HEK293 (cell line): Measurements from ENCODE around the gene EHD1.

Experiments used
- CTCF ChIA-PET: fragments of 350-600 bp; formaldehyde crosslinking; extraction: SDS; loops from one replicate; lab custom pipeline; 2021; ENCODE audit warnings: antibody characterized with exemption; lab: Yijun Ruan, JAX
- POLR2A ChIA-PET: fragments of 300-600 bp; formaldehyde crosslinking; extraction: SDS; loops from one replicate; lab custom pipeline; 2020; ENCODE audit warnings: antibody characterized with exemption, inconsistent platforms; lab: Yijun Ruan, JAX
- H3K27ac ChIP-seq: fragments of 200-500 bp; sonication (Bioruptor generic); 2 replicates; pipeline ENCODE4 v1.5.1; 2014; ENCODE audit warnings: low read depth, low read length, control low read depth, inconsistent platforms; ENCODE audit errors: extremely low read depth
- H3K36me3 ChIP-seq, 2 experiments: fragments of 200-500 bp in 1 of 2; sonication (Bioruptor generic) in 1 of 2; 1 replicate in 1 of 2; 2 replicates in 1 of 2; pipeline ENCODE4 v1.5.1; 2014 to 2017; ENCODE audit warnings: inconsistent platforms in 2 of 2, low read length in 2 of 2; ENCODE audit not compliant: control insufficient read depth in 2 of 2, insufficient read depth in 1 of 2
- H3K4me1 ChIP-seq: fragments of 200-500 bp; sonication (Bioruptor generic); 2 replicates; pipeline ENCODE4 v1.5.1; 2014; ENCODE audit warnings: mild to moderate bottlenecking, low read length, inconsistent platforms; ENCODE audit not compliant: control insufficient read depth, insufficient read depth
- H3K4me3 ChIP-seq: 2 replicates; pipeline ENCODE4 v1.5.1; 2011; ENCODE audit warnings: low read depth, mild to moderate bottlenecking, control low read depth, low read length, moderate library complexity
- H3K9me3 ChIP-seq: fragments of 200-500 bp; sonication (Bioruptor generic); 2 replicates; pipeline ENCODE4 v1.5.1; 2014; ENCODE audit warnings: low read depth, low read length, inconsistent platforms; ENCODE audit not compliant: control insufficient read depth, insufficient read depth
- KLF16 ChIP-seq: fragments of 450-650 bp; formaldehyde crosslinking; IDR thresholded peaks from 2 replicates; pipeline ENCODE4 v1.5.1; 2017; ENCODE audit warnings: missing biosample characterization, missing genetic modification characterization
- KLF8 ChIP-seq: fragments of 450-650 bp; formaldehyde crosslinking; IDR thresholded peaks from 2 replicates; pipeline ENCODE4 v1.5.1; 2016; ENCODE audit warnings: missing biosample characterization, missing genetic modification characterization
- SP2 ChIP-seq: fragments of 450-650 bp; formaldehyde crosslinking; IDR thresholded peaks from 2 replicates; pipeline ENCODE4 v1.5.1; 2016; ENCODE audit warnings: missing biosample characterization, missing genetic modification characterization
- ZEB2 ChIP-seq: fragments of 450-650 bp; formaldehyde crosslinking; IDR thresholded peaks from 2 replicates; pipeline ENCODE4 v1.5.1; 2016; ENCODE audit warnings: missing biosample characterization, missing genetic modification characterization
- ZFHX2 ChIP-seq: fragments of 450-650 bp; formaldehyde crosslinking; conservative IDR thresholded peaks from 2 replicates; pipeline ENCODE4 v1.5.1; 2016; ENCODE audit warnings: missing biosample characterization, missing genetic modification characterization
- ZNF394 ChIP-seq: fragments of 450-650 bp; formaldehyde crosslinking; IDR thresholded peaks from 2 replicates; pipeline ENCODE4 v1.5.1; 2016; ENCODE audit warnings: missing biosample characterization, missing genetic modification characterization, mild to moderate bottlenecking, moderate library complexity, borderline replicate concordance
- ZNF501 ChIP-seq: fragments of 450-650 bp; formaldehyde crosslinking; IDR thresholded peaks from 2 replicates; pipeline ENCODE4 v1.5.1; 2016; ENCODE audit warnings: missing biosample characterization, missing genetic modification characterization
- ZNF510 ChIP-seq: fragments of 450-650 bp; formaldehyde crosslinking; IDR thresholded peaks from 2 replicates; pipeline ENCODE4 v1.5.1; 2018; ENCODE audit warnings: mild to moderate bottlenecking, missing genetic modification characterization, missing biosample characterization; ENCODE audit not compliant: insufficient replicate concordance
- ZNF558 ChIP-seq: fragments of 450-650 bp; formaldehyde crosslinking; IDR thresholded peaks from 2 replicates; pipeline ENCODE4 v1.5.1; 2016; ENCODE audit warnings: missing biosample characterization, missing genetic modification characterization
- ZNF623 ChIP-seq: fragments of 450-650 bp; formaldehyde crosslinking; IDR thresholded peaks from 2 replicates; pipeline ENCODE4 v1.5.1; 2016; ENCODE audit warnings: missing biosample characterization, missing genetic modification characterization
- ZNF747 ChIP-seq: fragments of 450-650 bp; formaldehyde crosslinking; IDR thresholded peaks from 2 replicates; pipeline ENCODE4 v1.5.1; 2016; ENCODE audit warnings: missing biosample characterization, missing genetic modification characterization
- ZNF76 ChIP-seq: fragments of 450-650 bp; formaldehyde crosslinking; IDR thresholded peaks from 2 replicates; pipeline ENCODE4; 2016; ENCODE audit warnings: low read depth, missing biosample characterization, missing genetic modification characterization, borderline replicate concordance
- TF ChIP-seq, protein P1 (sequence below): fragments of 450-650 bp; formaldehyde crosslinking; IDR thresholded peaks from 2 replicates; pipeline ENCODE4 v1.5.1; 2016; ENCODE audit warnings: missing biosample characterization, missing genetic modification characterization
- TF ChIP-seq, protein P2 (sequence below): fragments of 450-650 bp; formaldehyde crosslinking; IDR thresholded peaks from 2 replicates; pipeline ENCODE4 v1.5.1; 2016; ENCODE audit warnings: missing biosample characterization, missing genetic modification characterization
- TF ChIP-seq, protein P3 (sequence below): fragments of 450-650 bp; IDR thresholded peaks from 2 replicates; pipeline ENCODE4 v1.5.1; 2018; ENCODE audit warnings: missing biosample characterization, mild to moderate bottlenecking, missing genetic modification characterization
- TF ChIP-seq, protein P4 (sequence below): fragments of 450-650 bp; formaldehyde crosslinking; IDR thresholded peaks from 2 replicates; pipeline ENCODE4 v1.5.1; 2016; ENCODE audit warnings: missing biosample characterization, missing genetic modification characterization
- TF ChIP-seq, protein P5 (sequence below): fragments of 450-650 bp; formaldehyde crosslinking; IDR thresholded peaks from 2 replicates; pipeline ENCODE4 v1.5.1; 2017; ENCODE audit warnings: missing biosample characterization, missing genetic modification characterization
- TF ChIP-seq, protein P6 (sequence below): fragments of 450-650 bp; formaldehyde crosslinking; IDR thresholded peaks from 2 replicates; pipeline ENCODE4 v1.5.1; 2016; ENCODE audit warnings: missing biosample characterization, missing genetic modification characterization
- TF ChIP-seq, protein P7 (sequence below): fragments of 450-650 bp; formaldehyde crosslinking; IDR thresholded peaks from 2 replicates; pipeline ENCODE4 v1.5.1; 2016; ENCODE audit warnings: missing biosample characterization, missing genetic modification characterization
- TF ChIP-seq, protein P8 (sequence below): fragments of 450-650 bp; formaldehyde crosslinking; optimal IDR thresholded peaks from 2 replicates; pipeline ENCODE3; 2016; ENCODE audit warnings: missing biosample characterization, mild to moderate bottlenecking, missing genetic modification characterization

Gene EHD1

DNA sequence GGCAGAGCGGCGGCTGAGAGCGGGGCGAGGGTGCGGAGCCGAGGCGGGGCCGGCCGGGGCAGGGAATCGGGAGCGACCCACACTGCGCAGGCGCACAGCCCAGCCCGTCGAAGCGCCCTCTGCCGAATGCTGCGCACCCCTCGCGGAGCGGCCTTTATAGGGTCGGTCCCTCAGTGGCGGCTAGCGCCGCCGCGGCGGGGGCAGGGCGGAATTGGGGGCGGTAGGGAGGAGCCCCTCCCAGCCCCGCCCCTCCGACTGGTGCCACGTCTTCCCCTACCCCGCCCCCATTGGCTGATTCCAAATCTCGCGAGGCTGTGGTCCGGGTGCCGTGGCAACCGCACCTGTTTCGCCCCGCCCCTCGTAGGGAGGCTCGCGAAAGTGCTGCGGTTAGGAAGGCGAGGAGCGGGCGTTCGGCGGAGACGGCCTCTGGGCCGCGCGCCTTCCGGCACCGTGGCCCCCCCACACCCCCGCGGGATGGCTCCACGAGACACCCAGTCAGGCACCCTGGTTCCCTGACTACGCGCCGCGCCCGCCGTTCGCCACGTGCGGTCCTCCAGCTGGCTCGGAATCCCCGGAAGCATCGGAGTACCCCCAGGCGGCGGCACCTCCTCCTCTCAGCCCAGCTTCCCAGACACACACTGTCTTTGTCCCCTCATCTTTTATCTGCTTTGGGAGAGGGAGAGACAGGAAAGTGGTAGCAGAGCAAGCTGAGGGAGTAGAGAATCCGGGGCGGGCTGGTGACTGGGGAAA lies at the start of gene EHD1:
TSS of gene EHD1 (minus strand) at position 128 of the 750 bp plus-strand sequence. CDS start 157 bp downstream, outside the sequence.
- Histone ChIP-seq H3K4me1 (no peaks in the 10 kb centered on the region), H3K9me3 (no peaks in the 10 kb centered on the region), H3K4me3 (peak within 1 kb of the TSS; percentile 85), H3K27ac (peak within 1 kb of the TSS; percentile 64; the same call in 1 of the 2 replicates), H3K36me3 (peaks cover 0 to 9% of the 10 kb centered on the region in 2 experiments; a peak in 1 of 3 replicates)
- ChIA-PET CTCF (interaction anchor here (0.6 to 4.6 kb wide), 10 partner anchors 10 to 482 kb away, joined by 3 to 27 read pairs (median 6); no protein-coding TSS in a partner anchor), POLR2A (interaction anchor here (0.6 to 2.8 kb wide), 12 partner anchors 10 to 1009 kb away, joined by 3 to 23 read pairs (median 4); partner anchors contain the start of genes FIBP, MEN1 and SF1)
- TF ChIP-seq, protein P1, sequence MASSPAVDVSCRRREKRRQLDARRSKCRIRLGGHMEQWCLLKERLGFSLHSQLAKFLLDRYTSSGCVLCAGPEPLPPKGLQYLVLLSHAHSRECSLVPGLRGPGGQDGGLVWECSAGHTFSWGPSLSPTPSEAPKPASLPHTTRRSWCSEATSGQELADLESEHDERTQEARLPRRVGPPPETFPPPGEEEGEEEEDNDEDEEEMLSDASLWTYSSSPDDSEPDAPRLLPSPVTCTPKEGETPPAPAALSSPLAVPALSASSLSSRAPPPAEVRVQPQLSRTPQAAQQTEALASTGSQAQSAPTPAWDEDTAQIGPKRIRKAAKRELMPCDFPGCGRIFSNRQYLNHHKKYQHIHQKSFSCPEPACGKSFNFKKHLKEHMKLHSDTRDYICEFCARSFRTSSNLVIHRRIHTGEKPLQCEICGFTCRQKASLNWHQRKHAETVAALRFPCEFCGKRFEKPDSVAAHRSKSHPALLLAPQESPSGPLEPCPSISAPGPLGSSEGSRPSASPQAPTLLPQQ (tag by site-specific recombination): peak; percentile 22; the same call in 1 of the 2 replicates
- TF ChIP-seq ZNF394 (0 out of 2 replicates have a peak, but pooled peaks have one; percentile 1), KLF8 (tag by site-specific recombination) (peak; percentile 95), SP2 (peak; percentile 93), ZNF501 (tag by site-specific recombination) (no peak), ZFHX2 (tag by site-specific recombination) (no peak; the same call in 1 of the 2 replicates), ZNF623 (tag by site-specific recombination) (no peak), ZNF558 (no peak), ZNF76 (tag by site-specific recombination) (no peak), KLF16 (tag by site-specific recombination) (peak; percentile 71), ZNF510 (tag by site-specific recombination) (no peak), ZNF747 (tag by site-specific recombination) (no peak), ZEB2 (peak; percentile 71)
- TF ChIP-seq, protein P2, sequence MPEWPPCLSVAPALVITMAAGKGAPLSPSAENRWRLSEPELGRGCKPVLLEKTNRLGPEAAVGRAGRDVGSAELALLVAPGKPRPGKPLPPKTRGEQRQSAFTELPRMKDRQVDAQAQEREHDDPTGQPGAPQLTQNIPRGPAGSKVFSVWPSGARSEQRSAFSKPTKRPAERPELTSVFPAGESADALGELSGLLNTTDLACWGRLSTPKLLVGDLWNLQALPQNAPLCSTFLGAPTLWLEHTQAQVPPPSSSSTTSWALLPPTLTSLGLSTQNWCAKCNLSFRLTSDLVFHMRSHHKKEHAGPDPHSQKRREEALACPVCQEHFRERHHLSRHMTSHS (tag by site-specific recombination): no peak
- TF ChIP-seq, protein P3, sequence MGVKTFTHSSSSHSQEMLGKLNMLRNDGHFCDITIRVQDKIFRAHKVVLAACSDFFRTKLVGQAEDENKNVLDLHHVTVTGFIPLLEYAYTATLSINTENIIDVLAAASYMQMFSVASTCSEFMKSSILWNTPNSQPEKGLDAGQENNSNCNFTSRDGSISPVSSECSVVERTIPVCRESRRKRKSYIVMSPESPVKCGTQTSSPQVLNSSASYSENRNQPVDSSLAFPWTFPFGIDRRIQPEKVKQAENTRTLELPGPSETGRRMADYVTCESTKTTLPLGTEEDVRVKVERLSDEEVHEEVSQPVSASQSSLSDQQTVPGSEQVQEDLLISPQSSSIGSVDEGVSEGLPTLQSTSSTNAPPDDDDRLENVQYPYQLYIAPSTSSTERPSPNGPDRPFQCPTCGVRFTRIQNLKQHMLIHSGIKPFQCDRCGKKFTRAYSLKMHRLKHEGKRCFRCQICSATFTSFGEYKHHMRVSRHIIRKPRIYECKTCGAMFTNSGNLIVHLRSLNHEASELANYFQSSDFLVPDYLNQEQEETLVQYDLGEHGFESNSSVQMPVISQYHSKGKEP (tag by site-specific recombination): no peak
- TF ChIP-seq, protein P4, sequence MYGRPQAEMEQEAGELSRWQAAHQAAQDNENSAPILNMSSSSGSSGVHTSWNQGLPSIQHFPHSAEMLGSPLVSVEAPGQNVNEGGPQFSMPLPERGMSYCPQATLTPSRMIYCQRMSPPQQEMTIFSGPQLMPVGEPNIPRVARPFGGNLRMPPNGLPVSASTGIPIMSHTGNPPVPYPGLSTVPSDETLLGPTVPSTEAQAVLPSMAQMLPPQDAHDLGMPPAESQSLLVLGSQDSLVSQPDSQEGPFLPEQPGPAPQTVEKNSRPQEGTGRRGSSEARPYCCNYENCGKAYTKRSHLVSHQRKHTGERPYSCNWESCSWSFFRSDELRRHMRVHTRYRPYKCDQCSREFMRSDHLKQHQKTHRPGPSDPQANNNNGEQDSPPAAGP: peak; percentile 65; the same call in 1 of the 2 replicates
- TF ChIP-seq, protein P5, sequence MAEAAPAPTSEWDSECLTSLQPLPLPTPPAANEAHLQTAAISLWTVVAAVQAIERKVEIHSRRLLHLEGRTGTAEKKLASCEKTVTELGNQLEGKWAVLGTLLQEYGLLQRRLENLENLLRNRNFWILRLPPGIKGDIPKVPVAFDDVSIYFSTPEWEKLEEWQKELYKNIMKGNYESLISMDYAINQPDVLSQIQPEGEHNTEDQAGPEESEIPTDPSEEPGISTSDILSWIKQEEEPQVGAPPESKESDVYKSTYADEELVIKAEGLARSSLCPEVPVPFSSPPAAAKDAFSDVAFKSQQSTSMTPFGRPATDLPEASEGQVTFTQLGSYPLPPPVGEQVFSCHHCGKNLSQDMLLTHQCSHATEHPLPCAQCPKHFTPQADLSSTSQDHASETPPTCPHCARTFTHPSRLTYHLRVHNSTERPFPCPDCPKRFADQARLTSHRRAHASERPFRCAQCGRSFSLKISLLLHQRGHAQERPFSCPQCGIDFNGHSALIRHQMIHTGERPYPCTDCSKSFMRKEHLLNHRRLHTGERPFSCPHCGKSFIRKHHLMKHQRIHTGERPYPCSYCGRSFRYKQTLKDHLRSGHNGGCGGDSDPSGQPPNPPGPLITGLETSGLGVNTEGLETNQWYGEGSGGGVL: peak; percentile 63
- TF ChIP-seq, protein P6, sequence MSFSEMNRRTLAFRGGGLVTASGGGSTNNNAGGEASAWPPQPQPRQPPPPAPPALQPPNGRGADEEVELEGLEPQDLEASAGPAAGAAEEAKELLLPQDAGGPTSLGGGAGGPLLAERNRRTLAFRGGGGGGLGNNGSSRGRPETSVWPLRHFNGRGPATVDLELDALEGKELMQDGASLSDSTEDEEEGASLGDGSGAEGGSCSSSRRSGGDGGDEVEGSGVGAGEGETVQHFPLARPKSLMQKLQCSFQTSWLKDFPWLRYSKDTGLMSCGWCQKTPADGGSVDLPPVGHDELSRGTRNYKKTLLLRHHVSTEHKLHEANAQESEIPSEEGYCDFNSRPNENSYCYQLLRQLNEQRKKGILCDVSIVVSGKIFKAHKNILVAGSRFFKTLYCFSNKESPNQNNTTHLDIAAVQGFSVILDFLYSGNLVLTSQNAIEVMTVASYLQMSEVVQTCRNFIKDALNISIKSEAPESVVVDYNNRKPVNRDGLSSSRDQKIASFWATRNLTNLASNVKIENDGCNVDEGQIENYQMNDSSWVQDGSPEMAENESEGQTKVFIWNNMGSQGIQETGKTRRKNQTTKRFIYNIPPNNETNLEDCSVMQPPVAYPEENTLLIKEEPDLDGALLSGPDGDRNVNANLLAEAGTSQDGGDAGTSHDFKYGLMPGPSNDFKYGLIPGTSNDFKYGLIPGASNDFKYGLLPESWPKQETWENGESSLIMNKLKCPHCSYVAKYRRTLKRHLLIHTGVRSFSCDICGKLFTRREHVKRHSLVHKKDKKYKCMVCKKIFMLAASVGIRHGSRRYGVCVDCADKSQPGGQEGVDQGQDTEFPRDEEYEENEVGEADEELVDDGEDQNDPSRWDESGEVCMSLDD (tag by site-specific recombination): 0 out of 2 replicates have a peak, but pooled peaks have one; percentile 24
- TF ChIP-seq, protein P7, sequence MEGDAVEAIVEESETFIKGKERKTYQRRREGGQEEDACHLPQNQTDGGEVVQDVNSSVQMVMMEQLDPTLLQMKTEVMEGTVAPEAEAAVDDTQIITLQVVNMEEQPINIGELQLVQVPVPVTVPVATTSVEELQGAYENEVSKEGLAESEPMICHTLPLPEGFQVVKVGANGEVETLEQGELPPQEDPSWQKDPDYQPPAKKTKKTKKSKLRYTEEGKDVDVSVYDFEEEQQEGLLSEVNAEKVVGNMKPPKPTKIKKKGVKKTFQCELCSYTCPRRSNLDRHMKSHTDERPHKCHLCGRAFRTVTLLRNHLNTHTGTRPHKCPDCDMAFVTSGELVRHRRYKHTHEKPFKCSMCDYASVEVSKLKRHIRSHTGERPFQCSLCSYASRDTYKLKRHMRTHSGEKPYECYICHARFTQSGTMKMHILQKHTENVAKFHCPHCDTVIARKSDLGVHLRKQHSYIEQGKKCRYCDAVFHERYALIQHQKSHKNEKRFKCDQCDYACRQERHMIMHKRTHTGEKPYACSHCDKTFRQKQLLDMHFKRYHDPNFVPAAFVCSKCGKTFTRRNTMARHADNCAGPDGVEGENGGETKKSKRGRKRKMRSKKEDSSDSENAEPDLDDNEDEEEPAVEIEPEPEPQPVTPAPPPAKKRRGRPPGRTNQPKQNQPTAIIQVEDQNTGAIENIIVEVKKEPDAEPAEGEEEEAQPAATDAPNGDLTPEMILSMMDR (tag by site-specific recombination): peak; percentile 89
- TF ChIP-seq, protein P8, sequence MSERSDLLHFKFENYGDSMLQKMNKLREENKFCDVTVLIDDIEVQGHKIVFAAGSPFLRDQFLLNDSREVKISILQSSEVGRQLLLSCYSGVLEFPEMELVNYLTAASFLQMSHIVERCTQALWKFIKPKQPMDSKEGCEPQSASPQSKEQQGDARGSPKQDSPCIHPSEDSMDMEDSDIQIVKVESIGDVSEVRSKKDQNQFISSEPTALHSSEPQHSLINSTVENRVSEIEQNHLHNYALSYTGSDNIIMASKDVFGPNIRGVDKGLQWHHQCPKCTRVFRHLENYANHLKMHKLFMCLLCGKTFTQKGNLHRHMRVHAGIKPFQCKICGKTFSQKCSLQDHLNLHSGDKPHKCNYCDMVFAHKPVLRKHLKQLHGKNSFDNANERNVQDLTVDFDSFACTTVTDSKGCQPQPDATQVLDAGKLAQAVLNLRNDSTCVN (tag by site-specific recombination): peak; percentile 80
